ENCODE measurements around the gene RAB11FIP3. TPM values are rescaled to one million over a fixed set of nuclear protein-coding genes. Genes with fewer than 3 reads are reported as not detected.

Gene RAB11FIP3
- polyA plus RNA-seq, 2 of the 4 experiments (the other 2 are of a cell fraction) = 6.7 to 18.0 TPM

- Histone ChIP-seq H3K27ac (no peak overlapping the region), H3K4me2 (no peak overlapping the region), H3K9me3 (no peaks in the 10 kb centered on the region), H3K4me3 (no peak overlapping the region), H3K4me1 (0 out of 3 replicates have a peak, but pooled peaks cover 2% of the 10 kb centered on the region)
- DNase-seq (ENCODE audit: low read depth in 1 of 2, low spot score in 1 of 2) = no peak
- FAIRE-seq = no peak
- CTCF ChIA-PET = interaction anchor here (1.6 kb wide), 1 partner anchor 17 kb away, joined by 8 read pairs; no protein-coding TSS in a partner anchor
- TF ChIP-seq KDM5A (IDR thresholded peaks at IDR 0.05) (no peak), ZSCAN20 (CRISPR knock-in tag; IDR thresholded peaks at IDR 0.05) (no peak), RCOR1 (IDR thresholded peaks at IDR 0.05; ENCODE audit: low read depth, low read length) (no peak), ESRRA (IDR thresholded peaks at IDR 0.05; ENCODE audit: borderline replicate concordance, low read length) (no peak), CHD4 (IDR thresholded peaks at IDR 0.05; ENCODE audit: borderline replicate concordance) (no peak)
- POLR2A ChIA-PET = no interaction called here
- 94% methylated on average over 19 of the region's 21 CpGs for WGBS (ENCODE audit: missing lambda C conversion rate)
- no peak for ATAC-seq
These were observed 123.1 kb downstream of the RAB11FIP3 start for GRCh38 chr16:548586-548985.

- TF ChIP-seq HMGXB4 (CRISPR knock-in tag; IDR thresholded peaks at IDR 0.05; ENCODE audit: borderline replicate concordance) = no peak
- TF ChIP-seq TFCP2L1 (CRISPR knock-in tag; IDR thresholded peaks at IDR 0.05) = no peak
- no peak for TF ChIP-seq EHMT2 (IDR thresholded peaks at IDR 0.05; ENCODE audit: low read depth)
- no peak overlapping the region for H3K27ac ChIP-seq
- no peak for DNase-seq (ENCODE audit: low read depth in 1 of 2, low spot score in 1 of 2)
- WGBS (ENCODE audit: missing lambda C conversion rate) = 94% methylated on average over 38 of the region's 54 CpGs
- H3K4me1 ChIP-seq = 0 out of 3 replicates have a peak, but pooled peaks cover 2% of the 10 kb centered on the region
- no peak for FAIRE-seq
- H3K9me3 ChIP-seq = no peaks in the 10 kb centered on the region
- no peak overlapping the region for H3K4me2 ChIP-seq
- ChIA-PET POLR2A (no interaction called here), CTCF (interaction anchor here (0.5 to 1.6 kb wide), 2 partner anchors 18 to 170 kb away, joined by 6 to 8 read pairs; no protein-coding TSS in a partner anchor)
- no peak for ATAC-seq
- H3K4me3 ChIP-seq = no peak overlapping the region
These were observed 124.3 kb downstream of the RAB11FIP3 start for GRCh38 chr16:549544-550263.

DNA sequence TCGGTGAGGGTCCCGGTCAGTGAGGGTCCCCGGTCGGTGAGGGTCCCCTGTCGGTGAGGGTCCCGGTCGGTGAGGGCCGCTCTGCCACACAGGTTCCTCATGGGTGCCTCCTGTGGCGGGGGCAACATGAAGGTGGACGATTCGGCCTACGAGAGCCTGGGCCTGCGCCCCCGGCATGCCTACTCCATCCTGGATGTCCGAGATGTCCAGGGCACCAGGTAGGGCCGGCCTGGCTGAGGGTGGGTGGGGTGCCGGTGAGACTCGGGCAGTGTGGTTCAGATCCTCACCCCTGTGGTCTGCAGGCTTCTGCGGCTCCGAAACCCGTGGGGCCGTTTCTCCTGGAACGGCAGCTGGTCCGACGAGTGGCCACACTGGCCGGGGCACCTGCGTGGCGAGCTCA lies 125.8 kb downstream of the RAB11FIP3 start:
- Histone ChIP-seq H3K4me3 (no peak overlapping the region), H3K4me2 (no peak overlapping the region), H3K4me1 (0 out of 3 replicates have a peak, but pooled peaks cover 2% of the 10 kb centered on the region), H3K9me3 (no peaks in the 10 kb centered on the region), H3K27ac (no peak overlapping the region)
- TF ChIP-seq KDM1A (IDR thresholded peaks at IDR 0.05; ENCODE audit: low read depth) (no peak), SREBF2 (IDR thresholded peaks at IDR 0.05) (no peak), RCOR1 (IDR thresholded peaks at IDR 0.05; ENCODE audit: low read depth, low read length) (no peak), ZNF302 (CRISPR knock-in tag; IDR thresholded peaks at IDR 0.05) (no peak), MAFK (IDR thresholded peaks at IDR 0.05; ENCODE audit: partially characterized antibody) (no peak), ZFP36 (IDR thresholded peaks at IDR 0.05; ENCODE audit: borderline replicate concordance, partially characterized antibody) (no peak), RFX5 (IDR thresholded peaks at IDR 0.05) (no peak), JUN (IDR thresholded peaks at IDR 0.05) (no peak), ZC3H11A (IDR thresholded peaks at IDR 0.05) (no peak)
- TF ChIP-seq, protein P1, sequence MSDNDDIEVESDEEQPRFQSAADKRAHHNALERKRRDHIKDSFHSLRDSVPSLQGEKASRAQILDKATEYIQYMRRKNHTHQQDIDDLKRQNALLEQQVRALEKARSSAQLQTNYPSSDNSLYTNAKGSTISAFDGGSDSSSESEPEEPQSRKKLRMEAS (IDR thresholded peaks at IDR 0.05) = no peak
- TF ChIP-seq, protein P2, sequence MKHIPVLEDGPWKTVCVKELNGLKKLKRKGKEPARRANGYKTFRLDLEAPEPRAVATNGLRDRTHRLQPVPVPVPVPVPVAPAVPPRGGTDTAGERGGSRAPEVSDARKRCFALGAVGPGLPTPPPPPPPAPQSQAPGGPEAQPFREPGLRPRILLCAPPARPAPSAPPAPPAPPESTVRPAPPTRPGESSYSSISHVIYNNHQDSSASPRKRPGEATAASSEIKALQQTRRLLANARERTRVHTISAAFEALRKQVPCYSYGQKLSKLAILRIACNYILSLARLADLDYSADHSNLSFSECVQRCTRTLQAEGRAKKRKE (CRISPR knock-in tag; IDR thresholded peaks at IDR 0.05; ENCODE audit: low read depth) = no peak
- TF ChIP-seq, protein P3, sequence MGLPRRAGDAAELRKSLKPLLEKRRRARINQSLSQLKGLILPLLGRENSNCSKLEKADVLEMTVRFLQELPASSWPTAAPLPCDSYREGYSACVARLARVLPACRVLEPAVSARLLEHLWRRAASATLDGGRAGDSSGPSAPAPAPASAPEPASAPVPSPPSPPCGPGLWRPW (IDR thresholded peaks at IDR 0.05) = no peak
- ChIA-PET CTCF (interaction anchor here (1.6 kb wide), 1 partner anchor 12 kb away, joined by 4 read pairs; no protein-coding TSS in a partner anchor), POLR2A (no interaction called here)
- 93% methylated on average over 25 of the region's 28 CpGs for WGBS (ENCODE audit: missing lambda C conversion rate)
- DNase-seq (ENCODE audit: low read depth in 1 of 2, low spot score in 1 of 2) (no peak), FAIRE-seq (no peak), ATAC-seq (no peak)

Measured in A549 (cell line).